Lung (tissue), 12 donors: ENCODE data around the gene RPL36A. TPM values are rescaled to one million over a fixed set of nuclear protein-coding genes. Genes with fewer than 3 reads are reported as not detected.

Experiments used
- ATAC-seq: fragments of 200-7000 bp; cut with Tn5 transposase; one replicate; pipeline ENCODE4 v1.9.1; 2020; ENCODE audit warnings: moderate number of reproducible peaks; ENCODE audit not compliant: insufficient read depth, low FRiP score
- DNase-seq, 3 donors: peaks; one replicate each; pipeline ENCODE4 v3.0.0-alpha.2; 2013 to 2017
- H3K27ac ChIP-seq, 2 donors: one replicate each; pipeline ENCODE4 v1.5.1; 2013; ENCODE audit warnings: mild to moderate bottlenecking in 2 of 2, moderate library complexity in 2 of 2, control low read depth in 1 of 2, inconsistent platforms in 1 of 2, low read depth in 1 of 2, low read length in 1 of 2
- H3K27me3 ChIP-seq, 3 donors: one replicate each; pipeline ENCODE4 v1.5.1; 2013; ENCODE audit warnings: low read length in 2 of 3; ENCODE audit not compliant: control insufficient read depth in 3 of 3, insufficient read depth in 3 of 3
- H3K36me3 ChIP-seq, 4 donors: one replicate each; pipeline ENCODE4 v1.5.1; 2013; ENCODE audit warnings: low read length in 4 of 4, mild to moderate bottlenecking in 1 of 4, moderate library complexity in 1 of 4; ENCODE audit not compliant: control insufficient read depth in 4 of 4, insufficient read depth in 4 of 4
- H3K4me1 ChIP-seq, 5 donors: one replicate each; pipeline ENCODE4 v1.5.1; 2013; ENCODE audit warnings: low read length in 5 of 5, mild to moderate bottlenecking in 2 of 5, moderate library complexity in 1 of 5; ENCODE audit not compliant: control insufficient read depth in 5 of 5, insufficient read depth in 5 of 5
- H3K4me3 ChIP-seq: one replicate; pipeline ENCODE4 v1.5.1; 2013; ENCODE audit warnings: mild to moderate bottlenecking, control low read depth, moderate library complexity
- H3K9ac ChIP-seq, 2 donors: one replicate each; pipeline ENCODE4 v1.5.1; 2013; ENCODE audit warnings: low read length in 2 of 2, control low read depth in 1 of 2; ENCODE audit not compliant: insufficient read depth in 1 of 2
- H3K9me3 ChIP-seq, 4 donors: one replicate each; pipeline ENCODE4 v1.5.1; 2013; ENCODE audit warnings: low read length in 3 of 4, mild to moderate bottlenecking in 1 of 4, moderate library complexity in 1 of 4; ENCODE audit not compliant: control insufficient read depth in 4 of 4, insufficient read depth in 3 of 4
- CTCF ChIP-seq: IDR thresholded peaks from 2 replicates; pipeline ENCODE4 v1.5.1; 2012; ENCODE audit warnings: mild to moderate bottlenecking; ENCODE audit errors: control extremely low read depth, extremely low read depth
- WGBS, 2 donors: extraction: QIAGEN DNeasy Blood & Tissue Kit; methylation state at CpG; one replicate each; pipeline ENCODE4 v1.1.7; 2013; 5-methylcytosine and 5-hydroxymethylcytosine counted together
- polyA plus RNA-seq, 2 donors: library from polyadenylated mRNA; stranded (reverse); fragments of 200-250 nt; gene quantifications; one replicate each; pipeline ENCODE4 v1.2.1, GENCODE V29; 2013
- total RNA-seq, 2 donors: library from RNA; depleted of rRNA in 1 of 2; stranded (reverse); fragments of >200 nt in 1 of 2; gene quantifications; one replicate each; pipeline ENCODE4 v1.2.1, GENCODE V29; 2014 to 2021
- donor health status: control.
- donor health status: control.
- donor health status: Bipolar disorder and iron deficiency.
- donor health status: healthy.
- donor health status: DM: yes; HTN: yes; CAD: no.

Gene RPL36A
- total and polyA plus RNA-seq, 4 donors = 199 to 4,087 (median 1,280) TPM

GRCh38 chrX:101365301-101365795, 25.5 kb upstream of the RPL36A start:
- H3K36me3 ChIP-seq = no peaks in the 10 kb centered on the region
- WGBS, 2 donors = 83 to 85% methylated on average over 1 of the region's 1 CpG
- no peak for TF ChIP-seq CTCF

GRCh38 chrX:101368800-101369199, 22.0 kb upstream of the RPL36A start:
- Histone ChIP-seq H3K36me3 (no peaks in the 10 kb centered on the region), H3K9ac (no peak overlapping the region), H3K27ac (no peak overlapping the region), H3K27me3 (peaks cover 0 to 7% (median 7%) of the 10 kb centered on the region in 3 donors), H3K9me3 (no peaks in the 10 kb centered on the region), H3K4me1 (no peaks in the 10 kb centered on the region), H3K4me3 (no peak overlapping the region)
- ATAC-seq = no peak
- no peak for TF ChIP-seq CTCF
- DNase-seq = no peak

More at GRCh38 chrX:101365301-101365795, 25.5 kb upstream of the RPL36A start:
- Histone ChIP-seq H3K9me3 (peaks cover 0 to 2% (median 0%) of the 10 kb centered on the region in 4 donors), H3K4me3 (no peak overlapping the region), H3K27me3 (peaks cover 0 to 10% (median 5%) of the 10 kb centered on the region in 3 donors), H3K27ac (no peak overlapping the region), H3K4me1 (no peaks in the 10 kb centered on the region), H3K9ac (no peak overlapping the region)
- DNase-seq = no peak
- no peak for ATAC-seq

- no peak for ATAC-seq
Observed at GRCh38 chrX:101369687-101370086, 21.1 kb upstream of the RPL36A start.

More at GRCh38 chrX:101369687-101370086, 21.1 kb upstream of the RPL36A start:
- H3K36me3 ChIP-seq = no peaks in the 10 kb centered on the region
- WGBS, 2 donors = 58 to 80% methylated on average over 6 of the region's 6 CpGs
- no peak for DNase-seq
- H3K4me1 ChIP-seq = no peaks in the 10 kb centered on the region
- H3K9me3 ChIP-seq = no peaks in the 10 kb centered on the region
- TF ChIP-seq CTCF = no peak
- no peak overlapping the region for H3K4me3 ChIP-seq
- H3K27me3 ChIP-seq = peaks cover 0 to 12% (median 10%) of the 10 kb centered on the region in 3 donors
- no peak overlapping the region for H3K9ac ChIP-seq
- H3K27ac ChIP-seq = no peak overlapping the region
